GM18520 (cell line): Measurements from ENCODE around the gene TUNAR.
"Not testable (repeated sequence)": the region's sequence is repeated elsewhere in the genome, so short reads cannot be mapped to it uniquely, and the experiment has no call there.

ENCODE experiments used
- ATAC-seq: cut with Tn5 transposase; IDR thresholded peaks from one replicate; pipeline ENCODE4 v1.9.1; 2021; ENCODE audit not compliant: unreplicated experiment

TUNAR gene

DNA sequence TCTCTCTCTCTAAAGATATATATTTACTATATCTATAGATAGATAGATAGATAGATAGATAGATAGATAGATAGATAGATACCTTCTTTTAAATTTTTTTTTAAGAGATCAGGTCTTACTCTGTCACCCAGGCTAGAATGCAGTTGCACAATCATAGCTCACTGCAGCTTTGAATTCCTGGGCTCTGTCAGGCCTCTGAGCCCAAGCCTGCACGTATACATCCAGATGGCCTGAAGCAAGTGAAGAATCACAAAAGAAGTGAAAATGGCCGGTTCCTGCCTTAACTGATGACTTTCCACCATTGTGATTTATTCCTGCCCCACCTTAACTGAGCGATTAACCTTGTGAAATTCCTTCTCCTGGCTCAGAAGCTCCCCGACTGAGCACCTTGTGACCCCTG, 91.4 kb downstream of the TUNAR start:
- ATAC-seq, result not testable (repeated sequence)
